IMR-90 (cell line): ENCODE data around the gene FAM171A1.

Experiments
- BHLHE40 ChIP-seq: fragments of 150-350 bp; IDR thresholded peaks from 2 replicates; pipeline ENCODE4 v1.6.1; 2016; ENCODE audit warnings: mild to moderate bottlenecking, low read depth, low read length
- CEBPB ChIP-seq: IDR thresholded peaks from 2 replicates; pipeline ENCODE4 v1.6.1; 2012; ENCODE audit warnings: low read depth, low read length, improper control_type of control experiment
- MAZ ChIP-seq: IDR thresholded peaks from 2 replicates; pipeline ENCODE4 v1.6.1; 2012; ENCODE audit warnings: low read depth, mild to moderate bottlenecking, low read length, improper control_type of control experiment, moderate library complexity, borderline replicate concordance
- MXI1 ChIP-seq: IDR thresholded peaks from 2 replicates; pipeline ENCODE4 v1.6.1; 2012; ENCODE audit warnings: low read depth, mild to moderate bottlenecking, low read length, moderate library complexity, borderline replicate concordance
- POLR2A ChIP-seq: IDR thresholded peaks from 2 replicates; pipeline ENCODE4 v1.6.1; 2012; ENCODE audit warnings: mild to moderate bottlenecking, low read depth, low read length
- RAD21 ChIP-seq: IDR thresholded peaks from 2 replicates; pipeline ENCODE4 v1.6.1; 2012; ENCODE audit warnings: low read length, improper control_type of control experiment
- RFX5 ChIP-seq: IDR thresholded peaks from 2 replicates; pipeline ENCODE4 v1.8.0; 2012; ENCODE audit warnings: low read depth, mild to moderate bottlenecking, low read length, moderate library complexity
- SMC3 ChIP-seq: fragments of 150-350 bp; IDR thresholded peaks from 2 replicates; pipeline ENCODE4 v1.6.1; 2016; ENCODE audit warnings: low read depth, mild to moderate bottlenecking, antibody characterized with exemption, low read length, moderate library complexity
- TF ChIP-seq, protein P1 (sequence below): conservative IDR thresholded peaks from 2 replicates; pipeline ENCODE4 v1.5.1; 2012; ENCODE audit warnings: mild to moderate bottlenecking, low read depth, low read length, improper control_type of control experiment
- TF ChIP-seq, protein P2 (sequence below): fragments of 150-350 bp; IDR thresholded peaks from 2 replicates; pipeline ENCODE4 v1.6.1; 2017; ENCODE audit warnings: mild to moderate bottlenecking, antibody characterized with exemption, low read length, low read depth

DNA sequence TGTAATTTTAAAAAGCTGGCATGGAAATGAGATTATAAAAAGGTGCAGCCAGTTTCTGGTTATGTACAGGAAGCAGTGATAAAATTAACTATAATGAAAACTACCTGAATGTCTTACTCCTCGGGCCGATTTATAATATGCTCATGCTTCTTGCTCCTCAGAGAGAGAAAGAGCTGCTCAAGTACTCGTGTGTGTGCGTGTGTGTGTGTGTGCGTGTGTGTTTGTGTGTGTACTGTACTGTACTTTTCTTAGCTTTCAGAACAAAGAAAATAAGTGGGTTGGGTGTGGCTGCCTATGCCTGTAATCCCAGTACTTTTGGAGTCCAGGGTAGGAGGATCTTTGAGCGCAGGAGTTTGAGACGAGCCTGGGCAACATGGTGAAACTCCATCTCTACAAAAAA, 106.0 kb downstream of the FAM171A1 start:
- TF ChIP-seq RAD21 (no peak), MXI1 (no peak), POLR2A (no peak), BHLHE40 (no peak), RFX5 (no peak), CEBPB (no peak), MAZ (no peak), SMC3 (no peak)
- TF ChIP-seq, protein P1, sequence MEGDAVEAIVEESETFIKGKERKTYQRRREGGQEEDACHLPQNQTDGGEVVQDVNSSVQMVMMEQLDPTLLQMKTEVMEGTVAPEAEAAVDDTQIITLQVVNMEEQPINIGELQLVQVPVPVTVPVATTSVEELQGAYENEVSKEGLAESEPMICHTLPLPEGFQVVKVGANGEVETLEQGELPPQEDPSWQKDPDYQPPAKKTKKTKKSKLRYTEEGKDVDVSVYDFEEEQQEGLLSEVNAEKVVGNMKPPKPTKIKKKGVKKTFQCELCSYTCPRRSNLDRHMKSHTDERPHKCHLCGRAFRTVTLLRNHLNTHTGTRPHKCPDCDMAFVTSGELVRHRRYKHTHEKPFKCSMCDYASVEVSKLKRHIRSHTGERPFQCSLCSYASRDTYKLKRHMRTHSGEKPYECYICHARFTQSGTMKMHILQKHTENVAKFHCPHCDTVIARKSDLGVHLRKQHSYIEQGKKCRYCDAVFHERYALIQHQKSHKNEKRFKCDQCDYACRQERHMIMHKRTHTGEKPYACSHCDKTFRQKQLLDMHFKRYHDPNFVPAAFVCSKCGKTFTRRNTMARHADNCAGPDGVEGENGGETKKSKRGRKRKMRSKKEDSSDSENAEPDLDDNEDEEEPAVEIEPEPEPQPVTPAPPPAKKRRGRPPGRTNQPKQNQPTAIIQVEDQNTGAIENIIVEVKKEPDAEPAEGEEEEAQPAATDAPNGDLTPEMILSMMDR, result no peak
- TF ChIP-seq, protein P2, sequence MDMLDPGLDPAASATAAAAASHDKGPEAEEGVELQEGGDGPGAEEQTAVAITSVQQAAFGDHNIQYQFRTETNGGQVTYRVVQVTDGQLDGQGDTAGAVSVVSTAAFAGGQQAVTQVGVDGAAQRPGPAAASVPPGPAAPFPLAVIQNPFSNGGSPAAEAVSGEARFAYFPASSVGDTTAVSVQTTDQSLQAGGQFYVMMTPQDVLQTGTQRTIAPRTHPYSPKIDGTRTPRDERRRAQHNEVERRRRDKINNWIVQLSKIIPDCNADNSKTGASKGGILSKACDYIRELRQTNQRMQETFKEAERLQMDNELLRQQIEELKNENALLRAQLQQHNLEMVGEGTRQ, result no peak
